GM12878 (cell line): Measurements from ENCODE around the gene PRM3. TPM values are rescaled to one million over a fixed set of nuclear protein-coding genes. Genes with fewer than 3 reads are reported as not detected.

ENCODE experiments used
- BHLHE40 ChIP-seq, 2 experiments: fragments of 450-650 bp in 1 of 2; IDR thresholded peaks; 2 replicates each; pipeline ENCODE4 v1.6.1; 2011 to 2017; ENCODE audit warnings: low read depth in 2 of 2, borderline replicate concordance in 1 of 2, improper control_type of control experiment in 1 of 2, low read length in 1 of 2, mild to moderate bottlenecking in 1 of 2
- FOXM1 ChIP-seq: IDR thresholded peaks from 2 replicates; pipeline ENCODE4 v1.6.1; 2012; ENCODE audit warnings: low read depth, mild to moderate bottlenecking, inconsistent platforms, low read length, moderate library complexity
- GATAD2B ChIP-seq: fragments of 450-650 bp; conservative IDR thresholded peaks from 2 replicates; pipeline ENCODE4 v1.6.1; 2017; ENCODE audit warnings: low read depth, mild to moderate bottlenecking, moderate library complexity
- HDAC2 ChIP-seq: fragments of 200-600 bp; sonication (generic); IDR thresholded peaks from 2 replicates; pipeline ENCODE4 v1.6.1; 2017
- IKZF1 ChIP-seq: fragments of 450-650 bp; conservative IDR thresholded peaks from 2 replicates; pipeline ENCODE4 v1.6.1; 2017; ENCODE audit warnings: antibody characterized with exemption, mild to moderate bottlenecking
- MEF2A ChIP-seq: IDR thresholded peaks from 2 replicates; pipeline ENCODE4 v1.6.1; 2011; ENCODE audit warnings: low read depth, mild to moderate bottlenecking, low read length, moderate library complexity; ENCODE audit not compliant: insufficient read depth
- MTA2 ChIP-seq: fragments of 450-650 bp; IDR thresholded peaks from 2 replicates; pipeline ENCODE4 v1.6.1; 2016; ENCODE audit warnings: low read depth, mild to moderate bottlenecking, moderate library complexity
- NBN ChIP-seq: fragments of 450-650 bp; IDR thresholded peaks from 2 replicates; pipeline ENCODE4 v1.6.1; 2016
- NFIC ChIP-seq: IDR thresholded peaks from 2 replicates; pipeline ENCODE4 v1.6.1; 2012; ENCODE audit warnings: low read depth, mild to moderate bottlenecking, inconsistent platforms, low read length, moderate library complexity
- NKRF ChIP-seq: fragments of 450-650 bp; conservative IDR thresholded peaks from 2 replicates; pipeline ENCODE4 v1.6.1; 2017; ENCODE audit warnings: mild to moderate bottlenecking, moderate library complexity
- NR2C1 ChIP-seq: fragments of 450-650 bp; IDR thresholded peaks from 2 replicates; pipeline ENCODE4 v1.6.1; 2017; ENCODE audit warnings: antibody characterized with exemption, mild to moderate bottlenecking, moderate library complexity
- PML ChIP-seq: IDR thresholded peaks from 2 replicates; pipeline ENCODE4 v1.6.1; 2012; ENCODE audit warnings: low read length, inconsistent platforms
- SKIL ChIP-seq: fragments of 450-650 bp; IDR thresholded peaks from 2 replicates; pipeline ENCODE4 v1.6.1; 2017; ENCODE audit warnings: mild to moderate bottlenecking, low read depth, inconsistent platforms; ENCODE audit not compliant: poor library complexity, severe bottlenecking
- SREBF1 ChIP-seq: IDR thresholded peaks from 2 replicates; pipeline ENCODE4 v1.6.1; 2012; ENCODE audit warnings: mild to moderate bottlenecking, low read length
- SREBF2 ChIP-seq: IDR thresholded peaks from 2 replicates; pipeline ENCODE4 v1.6.1; 2012; ENCODE audit warnings: mild to moderate bottlenecking, low read length
- SRF ChIP-seq, 2 experiments: IDR thresholded peaks; 2 replicates each; pipeline ENCODE4 v1.6.1; 2011; ENCODE audit warnings: low read depth in 2 of 2, low read length in 2 of 2, mild to moderate bottlenecking in 1 of 2, moderate library complexity in 1 of 2
- TBL1XR1 ChIP-seq: IDR thresholded peaks from 2 replicates; pipeline ENCODE4 v1.6.1; 2012; ENCODE audit warnings: low read depth, low read length, improper control_type of control experiment
- TCF12 ChIP-seq: IDR thresholded peaks from 2 replicates; pipeline ENCODE4 v1.6.1; 2011; ENCODE audit warnings: low read depth, mild to moderate bottlenecking, low read length
- ZBTB40 ChIP-seq: fragments of 450-650 bp; IDR thresholded peaks from 2 replicates; pipeline ENCODE4 v1.6.1; 2016; ENCODE audit warnings: mild to moderate bottlenecking, moderate library complexity, borderline replicate concordance
- ZNF207 ChIP-seq: fragments of 450-650 bp; IDR thresholded peaks from 2 replicates; pipeline ENCODE4 v1.6.1; 2014; ENCODE audit warnings: antibody characterized with exemption, mild to moderate bottlenecking, borderline replicate concordance
- polyA plus RNA-seq, 11 experiments: library from polyadenylated mRNA; depleted of rRNA in 4 of 11; unstranded in 6 of 11; stranded (reverse) in 5 of 11; fragments of >200 nt; fragmentation: Nextera tagmentation in 4 of 11; fragmentation: Illumina TruSeq in 1 of 11; extraction: Ambion mirVana in 4 of 11; extraction: Trizol in 1 of 11; gene quantifications; 1 replicate in 1 of 11; 2 replicates in 10 of 11; pipeline versions ENCODE4 v1.2.1 to v1.2.3, GENCODE V29; 2011 to 2016; ENCODE audit warnings: inconsistent platforms in 2 of 11, missing spikeins in 2 of 11, low read depth in 1 of 11
- total RNA-seq, 4 experiments: library from RNA; depleted of rRNA in 3 of 4; stranded (reverse); fragments of >200 nt in 3 of 4; fragmentation: Illumina TruSeq in 1 of 4; extraction: Trizol in 1 of 4; gene quantifications; 2 replicates each; pipeline versions ENCODE4 v1.2.1 to v1.2.3, GENCODE V29; 2013 to 2021
- TF ChIP-seq, protein P1 (sequence below): IDR thresholded peaks from 2 replicates; pipeline ENCODE4 v1.6.1; 2011; ENCODE audit warnings: borderline replicate concordance, low read depth, mild to moderate bottlenecking, moderate library complexity, mixed read lengths, low read length; ENCODE audit not compliant: insufficient read depth; ENCODE audit errors: extremely low read length

Gene PRM3
- total and polyA plus RNA-seq, 10 of the 15 experiments (the other 5 are each of a cell fraction or from before 2014, with no cell fraction given): not detected

DNA sequence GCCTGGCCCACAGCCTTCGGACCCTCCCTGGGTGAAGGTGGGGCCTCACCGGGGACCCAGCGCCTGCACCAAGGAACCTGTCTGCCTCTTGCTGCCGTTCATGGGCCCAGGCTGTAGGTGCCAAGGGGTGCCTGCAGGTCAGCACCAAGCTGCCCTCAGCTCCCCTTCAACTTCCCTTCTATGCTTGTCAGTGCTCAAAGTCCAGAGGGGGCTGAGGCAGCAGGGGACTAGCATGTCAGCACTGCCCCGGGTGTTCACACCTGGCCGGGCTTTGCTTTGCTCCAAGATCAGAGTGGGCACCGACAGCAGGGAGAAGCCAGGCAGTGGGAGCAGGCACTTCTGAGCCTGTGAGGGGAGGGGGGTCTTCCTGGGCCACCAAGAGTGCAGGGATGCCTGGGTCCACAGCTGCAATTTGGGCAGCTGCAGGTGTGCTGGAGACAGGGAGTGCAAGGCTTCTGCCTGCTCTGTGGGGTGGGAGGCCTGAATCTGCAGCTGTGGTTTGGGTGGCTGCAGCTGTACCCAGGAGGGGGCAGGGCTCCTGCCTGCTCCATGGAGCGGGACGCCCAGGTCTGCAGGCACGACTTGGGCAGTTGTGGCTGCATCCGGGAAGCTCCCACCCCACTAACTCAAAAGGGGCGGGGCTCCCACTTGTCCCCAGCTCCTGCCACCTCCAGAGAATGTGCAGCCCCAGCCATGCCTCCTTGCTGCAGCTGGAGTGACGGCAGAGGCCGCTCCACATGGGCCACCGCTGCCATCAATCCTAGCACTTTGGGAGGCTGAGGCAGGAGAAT lies 35.3 kb upstream of the PRM3 start (continued):
- TF ChIP-seq TCF12 (peak; percentile 100), NFIC (peak; percentile 54; the same call in 1 of the 2 replicates), PML (no peak), MTA2 (peak; percentile 64; the same call in 1 of the 2 replicates), HDAC2 (no peak), SKIL (peak; percentile 55), GATAD2B (peak; percentile 94), ZNF207 (0 out of 2 replicates have a peak, but pooled peaks have one; percentile 39), SRF (IDR thresholded peaks at IDR 0.05; ENCODE audit: low read depth in 2 of 2, low read length in 2 of 2) (no peak), ZBTB40 (no peak), MEF2A (0 out of 2 replicates have a peak, but pooled peaks have one; percentile 60), NBN (peak; percentile 76), IKZF1 (peak; percentile 94), NR2C1 (no peak), BHLHE40 (IDR thresholded peaks at IDR 0.05; ENCODE audit: borderline replicate concordance in 1 of 2, low read depth in 2 of 2, low read length in 1 of 2) (peak; percentile 72 to 89; a peak in 3 of 4 replicates), SREBF2 (no peak), TBL1XR1 (0 out of 2 replicates have a peak, but pooled peaks have one; percentile 52), NKRF (0 out of 2 replicates have a peak, but pooled peaks have one; percentile 30), FOXM1 (peak; percentile 52; the same call in 1 of the 2 replicates), SREBF1 (no peak)
- TF ChIP-seq, protein P1, sequence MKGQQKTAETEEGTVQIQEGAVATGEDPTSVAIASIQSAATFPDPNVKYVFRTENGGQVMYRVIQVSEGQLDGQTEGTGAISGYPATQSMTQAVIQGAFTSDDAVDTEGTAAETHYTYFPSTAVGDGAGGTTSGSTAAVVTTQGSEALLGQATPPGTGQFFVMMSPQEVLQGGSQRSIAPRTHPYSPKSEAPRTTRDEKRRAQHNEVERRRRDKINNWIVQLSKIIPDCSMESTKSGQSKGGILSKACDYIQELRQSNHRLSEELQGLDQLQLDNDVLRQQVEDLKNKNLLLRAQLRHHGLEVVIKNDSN: no peak
